RKO (cell line): ENCODE data around the gene FAM24B.
"Not testable (repeated sequence)": the region's sequence is repeated elsewhere in the genome, so short reads cannot be mapped to it uniquely, and the experiment has no call there.

ENCODE experiments used
- DNase-seq: peaks from one replicate; pipeline ENCODE4 v3.0.0-alpha.2; 2016; ENCODE audit warnings: low spot score

The FAM24B gene

GRCh38 chr10:122879339-122880273 is at the start of gene FAM24B:
Gene FAM24B (minus strand): TSS chr10:122879581. CDS start chr10:122850515, 29,066 bp downstream.
- DNase-seq: peak; percentile 94

GRCh38 chr10:122915700-122916099 is 36.3 kb upstream of the FAM24B start:
- DNase-seq: no peak

GRCh38 chr10:122911889-122912484 is 32.6 kb upstream of the FAM24B start:
- peak; percentile 65 for DNase-seq

- DNase-seq: no peak
Observed at GRCh38 chr10:122910310-122910709, 30.9 kb upstream of the FAM24B start, which contains the start of gene FAM24A. Gene FAM24A (plus strand): TSS chr10:122910610. CDS start chr10:122911635, 1,025 bp downstream.

GRCh38 chr10:122903861-122904260 is 24.5 kb upstream of the FAM24B start:
- DNase-seq: not testable (repeated sequence)

- DNase-seq: no peak
Observed at GRCh38 chr10:122894261-122894944, 15.0 kb upstream of the FAM24B start.

GRCh38 chr10:122884166-122884565 is 4.8 kb upstream of the FAM24B start:
- DNase-seq: no peak

- DNase-seq: no peak
Observed at GRCh38 chr10:122882766-122883165, 3.4 kb upstream of the FAM24B start.

GRCh38 chr10:122878799-122879338 is 512 bp downstream of the FAM24B start:
- peak; percentile 34 for DNase-seq

- no peak for DNase-seq
Observed at GRCh38 chr10:122877264-122877663, 2.1 kb downstream of the FAM24B start.

- no peak for DNase-seq
Observed at GRCh38 chr10:122876467-122876855, 2.9 kb downstream of the FAM24B start.

- no peak for DNase-seq
Observed at GRCh38 chr10:122875843-122876466, 3.4 kb downstream of the FAM24B start.

GRCh38 chr10:122871947-122872346 is 7.4 kb downstream of the FAM24B start:
- not testable (repeated sequence) for DNase-seq

- not testable (repeated sequence) for DNase-seq
Observed at GRCh38 chr10:122868768-122869167, 10.6 kb downstream of the FAM24B start.

GRCh38 chr10:122866757-122867482 is 12.5 kb downstream of the FAM24B start:
- not testable (repeated sequence) for DNase-seq

- no peak for DNase-seq
Observed at GRCh38 chr10:122864901-122865300, 14.5 kb downstream of the FAM24B start.

- DNase-seq: no peak
Observed at GRCh38 chr10:122864194-122864592, 15.2 kb downstream of the FAM24B start.

GRCh38 chr10:122863216-122864193 is 15.9 kb downstream of the FAM24B start:
- DNase-seq: no peak

GRCh38 chr10:122861711-122862161 is 17.6 kb downstream of the FAM24B start:
- peak; percentile 74 for DNase-seq

GRCh38 chr10:122859527-122859926 is 19.9 kb downstream of the FAM24B start:
- DNase-seq: no peak
